OCI-M2 (cell line): ENCODE measurements around the gene DLX3.

Source experiments
- DNase-seq: peaks from one replicate; lab custom pipeline; 2025; ENCODE audit not compliant: unreplicated experiment; lab: John Stamatoyannopoulos, UW

Gene DLX3

DNA sequence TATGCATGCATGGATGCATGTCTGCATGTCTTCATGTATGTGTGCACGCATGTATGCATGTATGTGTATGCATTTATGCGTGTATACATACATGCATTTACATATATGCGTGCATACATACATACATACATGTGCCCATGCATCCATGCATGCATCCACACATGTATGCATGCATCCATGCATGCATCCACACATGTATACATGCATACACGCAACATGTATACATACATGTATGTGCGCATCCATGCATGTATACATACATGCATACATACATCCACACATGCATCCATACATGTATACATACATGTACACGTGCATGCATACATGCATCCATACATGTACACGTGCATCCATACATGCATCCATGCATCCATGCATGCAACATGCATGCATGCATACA, 29.8 kb upstream of the DLX3 start:
- DNase-seq = no peak

DNA sequence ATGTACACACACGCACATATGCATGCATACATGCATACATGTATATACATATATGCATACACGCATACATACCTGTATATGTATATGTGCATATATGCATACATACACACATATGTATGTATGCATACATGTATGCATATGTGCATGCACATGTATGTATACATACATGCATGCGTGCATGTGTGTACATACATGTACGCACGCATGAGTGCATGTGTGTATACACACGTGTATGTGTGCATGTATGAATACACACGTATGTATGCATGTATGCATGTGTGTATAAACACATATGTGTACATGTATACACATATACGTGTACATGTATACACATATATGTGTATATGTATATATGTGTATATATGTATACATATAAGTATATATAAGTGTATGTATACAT, 28.5 kb upstream of the DLX3 start:
- no peak for DNase-seq

DNA sequence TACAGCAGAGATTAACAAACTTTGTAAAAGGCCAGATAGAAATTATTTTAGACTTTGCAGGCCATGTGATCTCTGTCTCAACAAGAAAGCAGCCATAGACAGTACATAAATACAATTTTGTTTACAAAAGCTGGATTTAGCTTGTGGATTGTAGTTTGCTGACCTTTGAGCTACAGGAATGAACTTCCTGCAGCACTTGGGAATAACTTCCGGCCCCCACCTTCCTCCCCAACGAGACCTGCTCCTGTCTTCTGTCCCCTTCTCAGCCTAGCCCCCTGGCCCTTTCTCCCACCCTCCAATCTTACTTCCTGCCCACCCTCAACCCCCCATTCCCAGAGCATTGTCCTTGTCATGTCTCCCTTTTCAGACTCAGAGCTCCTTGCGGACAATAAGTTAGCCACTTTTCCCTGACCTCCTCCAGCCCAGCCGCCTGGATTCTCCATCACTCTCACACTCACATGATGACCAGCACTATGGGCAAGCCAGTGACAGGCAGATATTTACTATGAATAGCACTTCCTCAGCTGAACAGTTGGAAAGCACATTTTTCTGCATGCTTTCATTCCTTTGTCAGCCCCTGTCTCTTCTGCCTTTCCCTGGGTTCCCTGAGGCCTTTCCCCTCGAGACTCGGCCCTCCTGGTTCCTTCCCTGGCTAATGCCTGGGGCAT, 27.6 kb upstream of the DLX3 start:
- no peak for DNase-seq

DNA sequence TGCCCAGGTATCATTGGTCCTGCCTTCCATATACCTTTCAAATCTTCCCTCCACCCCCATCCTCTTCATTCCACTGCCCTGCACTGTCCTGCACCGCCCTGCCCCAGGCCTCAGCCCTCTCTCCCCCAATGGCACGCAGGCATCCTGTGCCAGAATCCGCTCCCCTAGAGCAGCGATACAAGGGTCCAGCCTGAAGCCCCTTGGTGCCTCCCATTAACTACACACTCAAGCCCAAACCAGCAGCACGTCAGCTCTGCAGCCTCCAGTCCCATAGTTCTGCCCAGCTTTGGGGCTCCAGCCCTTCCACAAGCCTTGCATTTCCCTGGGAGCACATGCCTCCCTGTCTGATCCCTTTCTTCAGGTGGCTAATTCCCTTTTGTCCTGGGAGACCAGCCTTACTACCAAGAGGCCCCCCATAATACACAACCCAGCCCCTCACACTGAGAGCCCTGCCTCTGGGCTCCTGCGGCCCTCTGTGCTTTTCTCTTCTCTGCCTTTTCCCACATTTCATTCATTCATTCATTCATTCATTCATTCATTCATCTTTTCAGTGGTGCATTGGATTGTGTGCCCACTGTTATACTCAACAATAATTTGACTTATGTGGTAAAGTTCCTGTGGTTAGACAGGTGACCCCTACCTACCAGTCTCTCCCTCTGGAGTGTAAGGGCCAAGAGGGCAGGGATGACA, 26.8 kb upstream of the DLX3 start:
- DNase-seq = no peak

DNA sequence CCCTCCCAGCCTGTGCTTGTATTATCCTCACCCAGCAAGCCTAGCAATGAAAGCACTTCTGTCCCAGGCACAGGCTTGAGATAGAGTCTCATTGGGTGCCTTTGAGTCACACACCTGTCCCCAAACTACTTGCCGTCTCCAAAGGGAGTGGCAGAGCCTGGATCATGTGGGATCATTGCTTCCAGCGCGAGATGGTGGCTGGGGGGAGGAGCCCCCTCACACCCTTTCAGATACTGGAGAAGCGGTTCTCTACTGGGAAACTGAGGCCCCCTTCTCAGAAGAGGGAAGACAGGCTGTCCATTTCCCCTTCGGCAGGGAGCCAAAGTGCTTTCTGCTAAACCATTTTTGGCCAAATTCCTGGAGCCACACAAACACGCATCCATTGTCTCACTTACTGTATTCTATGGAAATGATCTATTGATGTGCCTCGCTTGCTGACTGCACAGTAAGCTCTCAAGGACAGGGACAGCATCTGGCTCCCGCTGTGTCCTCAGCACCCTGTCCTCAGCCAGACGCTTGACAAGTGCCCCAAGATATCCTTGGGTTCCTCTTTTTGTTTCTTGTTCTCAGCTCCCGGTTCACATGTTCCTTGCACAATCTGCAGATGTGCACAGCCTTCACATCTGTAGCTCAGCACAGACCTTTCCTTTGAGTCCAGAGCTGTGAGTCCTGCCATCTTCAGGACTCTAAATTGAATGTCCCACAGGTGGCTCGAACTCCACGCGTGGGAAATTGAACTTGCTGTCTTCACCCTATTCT, 26.0 kb upstream of the DLX3 start:
- DNase-seq = no peak

DNA sequence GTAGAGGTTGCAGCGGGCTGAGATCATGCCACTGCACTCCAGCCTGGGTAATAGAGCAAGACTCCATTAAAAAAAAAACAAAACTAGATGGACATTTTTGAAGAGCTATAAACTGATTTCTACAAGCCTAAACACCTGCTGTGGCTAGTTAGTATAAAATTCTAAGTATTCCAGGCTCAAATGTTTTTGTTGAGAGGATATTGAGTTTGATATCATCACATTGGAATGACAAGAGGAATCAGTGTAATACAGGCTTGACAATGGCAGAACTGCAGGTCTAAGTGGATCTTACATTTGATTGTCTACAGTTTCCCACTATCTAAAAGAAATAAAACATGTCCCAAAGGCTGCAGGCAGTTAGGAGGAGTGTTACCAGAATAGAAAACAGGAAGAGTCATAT, 23.9 kb upstream of the DLX3 start:
- no peak for DNase-seq

DNA sequence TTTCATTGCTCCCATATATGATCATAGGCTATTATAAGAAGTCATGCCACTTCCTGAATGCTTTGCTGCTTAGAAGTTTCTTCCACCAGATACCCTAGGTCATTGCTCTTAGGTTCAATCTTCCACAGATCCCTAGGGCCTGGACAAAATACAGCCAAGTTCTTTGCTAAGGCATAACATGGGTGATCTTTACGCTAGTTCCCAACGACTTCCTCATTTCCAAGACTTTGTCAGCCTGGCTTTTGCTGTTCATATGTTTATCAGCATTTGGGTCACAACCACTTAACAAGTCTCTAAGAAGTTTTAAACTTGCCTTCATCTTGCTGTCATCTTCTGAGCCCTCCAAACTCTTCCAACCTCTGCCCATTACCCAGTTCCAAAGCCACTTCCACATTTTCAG, 20.1 kb upstream of the DLX3 start:
- DNase-seq = no peak

DNA sequence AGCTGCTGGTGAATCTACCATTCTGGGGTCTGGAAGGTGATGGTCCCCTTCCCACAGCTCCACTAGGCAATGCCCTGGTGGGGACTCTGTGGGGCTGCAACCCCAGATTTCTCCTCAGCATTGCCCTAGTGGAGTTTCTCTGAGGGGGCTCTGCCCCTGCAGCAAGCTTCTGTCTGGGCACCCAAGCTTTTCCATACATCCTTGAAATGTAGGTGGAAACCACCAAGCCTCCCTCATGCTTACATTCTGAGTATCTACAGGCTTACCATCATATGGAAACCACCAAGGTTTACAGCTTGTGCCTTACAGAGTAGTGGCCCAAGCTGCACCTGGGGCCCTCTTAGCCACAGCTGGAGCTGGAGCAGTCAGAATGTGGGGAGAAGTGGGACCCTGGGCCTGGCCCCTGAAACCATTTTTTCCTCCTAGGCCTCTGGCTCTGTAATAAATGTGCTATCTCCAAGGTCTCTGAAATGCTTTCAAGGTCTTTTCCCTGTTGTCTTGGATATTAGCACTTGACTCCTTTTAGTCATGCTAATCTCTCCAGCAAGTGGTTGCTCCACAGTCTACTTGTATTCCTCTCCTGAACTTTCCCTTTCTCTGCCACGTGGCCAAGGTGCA, 19.6 kb upstream of the DLX3 start:
- DNase-seq = no peak

DNA sequence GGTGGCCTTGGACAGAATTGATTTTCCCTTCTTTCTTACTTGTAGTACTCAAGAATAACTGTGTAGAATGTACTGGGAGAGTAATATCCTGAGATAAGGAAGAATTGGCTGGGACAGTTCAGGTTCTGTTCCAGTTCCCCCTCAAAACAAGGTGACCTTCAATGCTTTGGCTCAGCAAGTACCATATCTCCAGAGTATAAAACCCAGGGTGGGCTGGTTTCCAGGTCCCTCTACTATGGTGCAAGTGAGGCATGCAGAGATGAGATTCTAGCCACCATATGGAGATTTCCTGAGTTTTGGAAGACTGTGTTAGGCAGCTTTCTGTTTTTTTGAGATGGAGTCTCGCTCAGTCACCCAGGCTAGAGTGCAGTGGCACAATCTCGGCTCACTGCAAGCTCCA, 18.1 kb upstream of the DLX3 start:
- no peak for DNase-seq

DNA sequence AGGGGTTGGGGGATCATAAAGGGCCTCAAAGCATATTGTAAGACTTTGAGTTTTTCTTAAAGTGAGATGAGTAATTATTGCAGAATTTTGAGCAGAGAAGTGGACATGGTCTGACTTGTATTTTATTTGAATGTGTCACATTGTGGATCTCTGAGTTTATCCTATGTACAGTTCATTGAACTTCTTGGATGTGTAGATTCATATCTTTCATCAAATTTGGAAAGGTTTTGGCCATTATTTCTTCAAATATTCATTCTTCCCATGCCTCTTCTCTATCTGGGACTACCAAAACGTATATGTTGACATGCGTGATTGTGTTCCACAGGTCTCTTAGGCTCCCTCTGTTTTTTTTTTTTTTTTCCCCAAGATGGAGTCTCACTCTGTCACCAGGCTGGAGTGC, 14.3 kb upstream of the DLX3 start:
- no peak for DNase-seq

DNA sequence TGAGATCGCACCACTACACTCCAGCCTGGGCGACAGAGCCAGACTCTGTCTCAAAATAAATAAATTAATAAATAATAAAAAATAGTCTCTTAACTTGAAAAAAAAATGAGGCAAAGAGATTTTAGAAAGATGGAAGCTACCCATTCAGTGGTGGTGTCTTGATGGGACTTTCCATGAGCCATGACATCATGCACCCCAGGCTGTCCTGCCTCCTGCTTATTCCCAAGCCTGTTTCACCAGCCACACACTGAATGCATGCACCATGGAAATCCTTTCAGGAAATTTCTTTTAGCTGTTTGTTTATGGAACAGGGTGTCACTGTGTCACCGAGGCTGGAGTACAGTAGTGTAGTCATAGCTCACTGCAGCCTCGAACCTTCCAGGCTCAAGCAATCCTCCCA, 8.9 kb upstream of the DLX3 start:
- no peak for DNase-seq

DNA sequence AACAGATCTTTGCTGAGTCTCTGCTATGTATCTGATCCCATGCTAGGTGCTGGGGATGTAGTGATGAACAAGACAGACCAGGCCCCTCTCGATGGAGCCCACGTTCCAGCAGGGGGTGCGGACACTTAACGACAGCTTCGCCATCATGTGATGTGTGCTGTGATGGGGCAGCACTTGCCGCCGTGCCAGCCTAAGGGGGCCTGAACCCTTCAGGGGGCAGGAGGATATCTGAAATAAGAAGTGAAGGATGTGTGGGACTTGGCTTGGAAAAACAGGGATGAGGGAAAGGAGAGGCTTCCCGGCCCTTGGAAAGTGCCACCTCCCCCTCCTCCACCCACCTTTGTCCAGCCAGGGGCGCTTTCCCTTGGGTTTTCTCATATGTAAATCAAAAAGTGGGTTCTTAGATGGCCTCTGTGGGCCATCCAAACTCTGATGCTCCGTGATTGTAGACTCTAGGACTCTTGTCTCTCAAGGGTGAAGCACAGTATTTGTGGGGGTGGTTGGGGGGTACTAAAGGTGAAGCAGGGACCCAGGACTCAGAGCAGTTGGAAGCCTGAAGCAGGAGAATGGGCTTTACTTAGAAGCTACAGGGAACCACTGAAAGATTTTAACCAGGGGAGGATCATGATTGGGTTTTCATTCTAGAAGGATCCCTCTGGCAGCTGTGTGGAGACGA, 4.0 kb upstream of the DLX3 start:
- DNase-seq = no peak

DNA sequence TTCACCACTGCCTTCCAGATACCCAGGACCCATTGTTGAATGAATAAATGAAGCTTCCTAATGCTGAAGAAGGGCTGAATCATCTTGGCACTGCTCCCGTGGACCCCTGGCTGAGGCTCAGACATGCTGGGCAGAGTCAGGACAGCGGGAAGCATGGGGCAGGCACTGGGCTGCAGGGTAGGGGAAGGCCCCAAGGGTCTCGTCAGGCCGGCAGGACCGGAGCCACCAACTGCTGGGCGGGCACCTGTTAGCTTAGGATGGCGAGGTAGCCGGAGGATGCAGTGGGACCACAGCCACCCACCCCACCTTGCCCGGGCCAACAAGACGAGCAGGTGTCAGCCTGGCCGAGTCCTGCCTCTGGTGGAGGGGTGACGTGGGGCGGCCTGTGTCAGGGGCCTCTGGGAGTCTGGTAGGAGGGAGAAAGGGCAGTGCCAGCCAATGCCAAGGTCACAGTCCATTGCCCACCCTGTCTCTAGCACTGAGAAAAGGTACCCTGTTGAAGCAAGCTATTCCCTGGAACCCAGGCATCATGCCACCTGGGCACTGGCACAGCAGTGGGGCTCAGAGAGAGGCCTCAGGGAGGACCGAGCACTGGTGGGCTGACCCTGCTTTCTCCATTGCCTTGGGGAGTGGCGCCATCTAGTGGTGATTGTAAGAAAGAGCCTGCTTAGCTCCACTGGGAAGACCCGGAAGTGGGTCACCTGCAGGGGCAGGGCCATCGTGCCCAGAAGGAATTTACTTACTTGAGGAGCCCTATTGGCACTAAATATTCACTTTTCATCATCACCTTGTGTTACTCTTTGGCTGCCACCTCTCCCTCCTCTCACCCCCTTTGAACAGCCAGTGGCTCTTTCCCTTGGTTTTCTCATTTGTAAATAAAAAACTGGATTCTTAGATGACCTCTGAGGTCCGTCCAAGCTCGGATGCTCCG, 3.0 kb upstream of the DLX3 start:
- DNase-seq = peak; percentile 3

DNA sequence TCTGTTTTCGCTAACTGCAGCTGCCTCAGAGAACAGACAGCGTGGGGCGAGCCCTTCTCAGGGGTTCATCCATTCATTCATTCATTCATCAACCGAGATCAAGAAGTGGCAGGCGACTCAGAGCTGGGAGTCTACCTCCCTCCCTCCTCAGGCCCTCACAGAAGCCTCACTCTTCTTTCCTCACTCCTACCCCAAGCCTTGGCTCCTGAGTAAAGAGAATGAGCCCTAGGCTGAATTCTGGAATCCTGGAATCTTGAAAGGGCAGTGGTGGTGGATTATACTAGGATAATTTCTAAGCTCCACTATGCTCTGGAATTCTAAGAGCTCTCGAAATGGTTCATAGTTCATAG, 2.3 kb upstream of the DLX3 start:
- DNase-seq = no peak

DNA sequence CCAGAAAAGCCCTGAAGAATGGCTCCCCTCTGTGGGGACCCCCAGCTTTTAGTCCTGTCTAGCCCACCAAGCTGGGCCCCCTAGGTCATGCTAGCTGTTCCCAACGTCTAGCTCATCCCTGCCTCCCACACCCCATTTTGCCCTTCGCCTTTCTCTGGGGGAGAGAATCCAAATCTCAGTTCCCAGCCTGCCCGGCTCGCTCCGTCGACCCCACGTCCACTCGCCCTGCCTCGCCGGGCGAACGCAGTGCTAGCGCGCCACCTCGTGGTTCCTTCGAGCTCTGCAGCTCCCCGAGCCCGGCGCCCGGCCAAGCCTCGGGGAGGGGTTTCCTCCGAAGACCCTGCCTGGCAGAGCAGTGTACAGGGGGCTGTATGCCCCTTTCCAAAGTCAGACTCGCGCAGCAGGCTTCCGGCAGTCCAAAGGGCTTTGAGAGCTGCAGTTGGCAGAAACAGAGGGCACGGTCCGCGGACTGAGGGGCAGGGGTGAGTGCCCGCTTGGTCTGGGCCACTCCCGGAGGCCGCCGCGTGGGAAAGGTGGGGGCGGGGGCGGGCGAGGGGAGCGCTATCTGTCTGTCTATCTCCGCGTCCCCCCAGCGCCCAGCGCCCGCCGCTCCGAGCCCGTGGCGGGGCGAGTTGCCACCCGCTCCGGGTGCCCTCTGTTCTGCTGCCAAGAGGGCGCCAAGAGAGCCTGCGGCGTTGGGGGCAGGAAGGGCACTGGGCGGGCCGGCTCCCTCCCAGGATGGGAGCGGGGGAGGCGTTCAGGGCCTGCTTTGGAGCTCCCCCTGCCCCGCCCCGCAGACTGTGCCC, 1.7 kb upstream of the DLX3 start:
- DNase-seq = peak; percentile 10

DNA sequence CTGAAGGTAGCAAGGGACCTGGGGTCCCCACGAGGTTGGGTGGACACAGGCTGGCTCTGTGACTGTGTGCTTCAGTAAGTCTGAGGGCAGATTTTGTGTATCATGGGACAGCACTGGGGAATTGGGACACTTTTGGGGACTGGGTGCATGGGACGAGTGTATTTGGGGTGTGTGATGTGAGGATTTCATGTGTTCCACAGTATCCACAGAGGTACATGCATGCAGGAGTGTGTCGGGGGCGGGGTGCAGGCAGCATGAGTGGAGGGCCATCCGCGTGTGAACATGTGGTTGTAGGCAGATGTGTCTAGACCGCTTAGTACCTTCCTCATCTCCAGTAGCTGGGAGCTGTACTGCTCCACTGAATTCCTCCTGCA, 1.1 kb upstream of the DLX3 start:
- no peak for DNase-seq

DNA sequence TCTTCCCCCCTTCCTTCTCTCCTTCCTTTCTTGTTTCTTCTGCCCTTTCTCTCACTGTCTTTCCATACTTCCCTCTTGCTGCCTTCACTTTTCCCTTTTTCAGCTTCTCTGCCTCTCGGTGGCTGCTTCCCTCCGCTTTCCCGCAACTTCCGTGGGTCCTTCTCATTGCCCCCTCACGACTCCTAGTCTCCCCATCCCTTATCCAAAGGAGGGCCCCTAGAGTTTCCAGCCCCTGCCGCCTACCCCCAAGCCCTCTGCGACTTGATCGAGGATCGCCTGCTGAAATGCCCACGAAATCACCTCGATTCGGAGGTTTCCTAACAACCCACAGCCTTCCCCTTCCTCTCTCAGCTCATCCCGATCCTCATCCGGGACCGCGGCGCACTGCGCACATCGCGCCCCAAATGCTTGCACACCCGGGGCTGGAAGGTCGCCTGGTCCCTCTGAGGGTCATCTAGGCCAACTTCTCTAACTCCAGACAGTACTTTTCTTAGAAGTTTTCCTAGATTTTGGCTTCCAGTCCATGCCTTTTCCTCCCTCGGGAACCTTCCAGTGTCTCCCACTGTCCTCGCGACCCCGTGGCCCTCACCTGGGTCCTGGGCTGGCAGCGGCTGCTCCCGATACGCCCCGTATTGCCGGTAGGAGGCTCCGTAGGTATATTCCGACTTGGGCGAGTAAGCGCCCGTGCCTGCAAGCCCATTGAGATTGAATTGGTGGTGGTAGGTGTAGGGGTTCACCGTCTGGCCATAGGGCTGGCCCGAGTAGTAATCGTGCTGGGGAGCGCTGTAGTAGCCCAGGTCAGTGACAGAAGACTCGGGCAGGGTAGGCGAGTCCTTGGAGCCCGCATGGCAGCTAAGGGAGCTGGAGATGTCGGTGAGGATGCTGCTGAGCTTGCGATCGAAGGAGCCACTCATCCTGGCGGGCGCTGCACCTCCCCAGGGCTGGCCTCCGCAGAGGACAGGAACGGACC, 654 bp downstream of the DLX3 start:
- no peak for DNase-seq

DNA sequence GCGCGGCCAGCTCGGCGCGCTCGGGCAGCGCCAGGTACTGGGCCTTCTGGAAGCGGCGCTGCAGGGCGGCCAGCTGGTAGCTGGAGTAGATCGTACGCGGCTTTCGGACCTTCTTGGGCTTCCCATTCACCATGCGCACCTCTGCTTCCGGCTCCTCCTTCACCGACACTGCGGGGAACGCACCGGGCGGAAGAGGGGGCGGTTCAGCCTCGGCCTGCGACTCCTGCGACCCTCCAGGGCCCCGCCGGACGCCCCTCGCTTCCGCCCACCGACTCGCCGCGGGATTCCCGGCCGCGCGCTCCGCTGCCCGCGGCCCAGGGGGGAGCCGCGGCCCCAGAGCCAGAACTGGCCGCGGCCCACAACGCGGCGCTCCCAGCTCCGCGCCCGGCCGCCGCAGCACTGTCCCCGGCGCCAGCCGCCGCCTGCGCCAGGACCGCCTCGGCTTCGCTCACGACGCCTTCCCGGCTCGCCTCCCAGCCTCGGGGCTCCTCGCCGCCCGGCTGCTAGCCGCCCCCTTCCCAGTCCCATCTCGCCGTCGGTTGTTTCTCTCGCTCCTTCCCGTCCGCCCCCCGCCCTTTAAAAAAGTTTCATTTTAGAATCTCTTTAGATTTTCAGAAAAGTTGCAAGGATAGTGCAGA, 1.5 kb downstream of the DLX3 start:
- no peak for DNase-seq
